Kidney glomerular epithelial cell (primary cell): ENCODE measurements around the gene RLF.

Source experiments
- DNase-seq: peaks from one replicate; lab custom pipeline; 2025; lab: John Stamatoyannopoulos, UW

RLF gene

DNA sequence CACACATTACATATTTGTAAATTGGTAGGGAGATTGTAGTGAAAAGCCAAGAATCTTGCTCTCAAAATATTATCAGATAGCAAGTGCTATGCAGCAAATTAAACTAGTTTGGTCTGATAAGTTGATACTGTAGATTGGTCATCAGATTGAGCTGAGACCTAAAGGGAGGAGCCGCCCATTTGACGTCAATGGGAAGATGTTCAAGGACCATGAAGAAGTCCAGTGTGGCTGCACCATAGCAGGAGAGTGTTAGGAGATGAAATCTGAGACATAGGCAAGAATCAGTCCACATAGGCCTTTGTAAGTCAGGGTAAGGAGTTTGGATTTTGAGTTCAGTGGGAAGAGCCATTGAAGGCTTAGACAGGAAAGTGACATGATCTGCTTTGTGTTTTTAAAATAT, 113.1 kb downstream of the RLF start:
- DNase-seq: no peak

DNA sequence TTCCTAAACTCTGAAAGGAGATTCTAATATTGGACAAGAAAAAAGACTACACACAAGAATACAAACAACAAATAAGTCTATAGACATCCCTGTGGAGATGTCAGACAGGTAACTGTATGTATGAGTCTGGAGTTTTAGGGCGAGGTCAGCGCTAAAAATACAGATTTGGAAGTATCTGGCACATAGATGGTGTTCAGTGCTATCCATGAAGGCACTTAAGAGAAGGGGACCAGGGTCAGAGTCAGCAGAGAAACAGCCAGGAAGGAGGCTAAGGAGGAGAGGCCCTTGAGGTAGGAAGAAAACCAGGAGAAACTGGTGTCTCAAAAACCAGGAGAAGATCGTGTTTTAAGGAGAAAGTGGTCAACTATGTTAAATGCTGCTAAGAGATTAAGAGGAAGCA, 114.9 kb downstream of the RLF start:
- DNase-seq: no peak

DNA sequence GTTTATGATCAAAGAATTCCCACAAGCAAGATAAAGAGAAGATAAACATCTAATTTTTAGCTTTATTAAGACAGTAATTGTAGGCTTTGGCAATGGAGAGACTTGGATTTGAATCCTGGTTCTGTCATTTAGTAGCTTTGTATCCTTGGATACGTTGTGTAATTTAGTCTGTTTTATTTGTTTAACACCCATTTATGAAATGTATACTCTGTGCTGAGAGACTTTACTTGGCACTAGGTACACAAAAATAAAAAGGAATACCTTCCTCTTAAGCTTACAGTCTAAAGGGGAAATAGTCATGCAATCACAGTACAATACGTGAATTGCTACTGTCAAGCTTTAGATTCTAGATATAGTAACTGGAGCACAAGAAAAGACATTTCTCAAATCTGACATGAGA, 120.7 kb downstream of the RLF start:
- DNase-seq: no peak
